Measurements from ENCODE around the gene TMEM131. TPM values are rescaled to one million over a fixed set of nuclear protein-coding genes. Genes with fewer than 3 reads are reported as not detected.
A peak's percentile ranks its signal among the peaks of the same experiment; 100 is the strongest.

TMEM131 gene
- total and polyA plus RNA-seq, 5 donors: 11.5 to 32.7 (median 28.8) TPM

- H3K9me3 ChIP-seq (ENCODE audit: control insufficient read depth, low read length): no peaks in the 10 kb centered on the region
- H3K4me1 ChIP-seq (ENCODE audit: control insufficient read depth, insufficient read depth, low read length): no peaks in the 10 kb centered on the region
- no peak overlapping the region for H3K27ac ChIP-seq (ENCODE audit: low read length)
- intact Hi-C loops (cut with DNase I): loop anchor here in 2 of 4 donors (10.0 kb wide), 2 partner anchors 194 to 386 kb away; no protein-coding TSS in a partner anchor
- no peak overlapping the region for H3K4me3 ChIP-seq (ENCODE audit: low read length)
- WGBS: 79% methylated on average over 1 of the region's 1 CpG
- no peak for ATAC-seq
- DNase-seq: no peak
- no peaks in the 10 kb centered on the region for H3K27me3 ChIP-seq (ENCODE audit: control insufficient read depth, insufficient read depth)
Observed at GRCh38 chr2:97998431-97999005, 2.8 kb upstream of the TMEM131 start.

- no peaks in the 10 kb centered on the region for H3K9me3 ChIP-seq (ENCODE audit: control insufficient read depth, low read length)
- DNase-seq (no peak), ATAC-seq (no peak)
- no peaks in the 10 kb centered on the region for H3K4me1 ChIP-seq (ENCODE audit: control insufficient read depth, insufficient read depth, low read length)
- intact Hi-C loops (cut with DNase I): loop anchor here in 2 of 4 donors (10.0 kb wide), 2 partner anchors 193 to 387 kb away; no protein-coding TSS in a partner anchor
- no peaks in the 10 kb centered on the region for H3K27me3 ChIP-seq (ENCODE audit: control insufficient read depth, insufficient read depth)
- no peak overlapping the region for H3K4me3 ChIP-seq (ENCODE audit: low read length)
- no peak overlapping the region for H3K27ac ChIP-seq (ENCODE audit: low read length)
- 85% methylated on average over 8 of the region's 8 CpGs for WGBS
Observed at GRCh38 chr2:97997784-97998392, 2.1 kb upstream of the TMEM131 start.

- peak in 2 of 3 donors; percentile 48 to 58 for DNase-seq
- intact Hi-C loops (cut with DNase I): loop anchor here in 2 of 4 donors (10.0 kb wide), 2 partner anchors 192 to 388 kb away; no protein-coding TSS in a partner anchor
Observed at GRCh38 chr2:97996679-97997078, 931 bp upstream of the TMEM131 start.

GRCh38 chr2:97995026-97995733, 568 bp downstream of the TMEM131 start:
- Histone ChIP-seq H3K4me3 (ENCODE audit: low read length) (peak overlapping the region; percentile 85), H3K4me1 (ENCODE audit: control insufficient read depth, insufficient read depth, low read length) (no peaks in the 10 kb centered on the region), H3K9me3 (ENCODE audit: control insufficient read depth, low read length) (no peaks in the 10 kb centered on the region), H3K27ac (ENCODE audit: low read length) (peak overlapping the region; percentile 82), H3K27me3 (ENCODE audit: control insufficient read depth, insufficient read depth) (no peaks in the 10 kb centered on the region)
- under 1% methylated on average over 80 of the region's 81 CpGs for WGBS
- ATAC-seq: peak; percentile 56 to 58
- DNase-seq: peak in 2 of 3 donors; percentile 77 to 80
- intact Hi-C loops (cut with DNase I): loop anchor here in 2 of 4 donors (10.0 kb wide), 2 partner anchors 190 to 390 kb away; no protein-coding TSS in a partner anchor

More at GRCh38 chr2:97996679-97997078, 931 bp upstream of the TMEM131 start:
- Histone ChIP-seq H3K27me3 (ENCODE audit: control insufficient read depth, insufficient read depth) (no peaks in the 10 kb centered on the region), H3K27ac (ENCODE audit: low read length) (no peak overlapping the region), H3K4me3 (ENCODE audit: low read length) (peak overlapping the region; percentile 85), H3K9me3 (ENCODE audit: control insufficient read depth, low read length) (no peaks in the 10 kb centered on the region), H3K4me1 (ENCODE audit: control insufficient read depth, insufficient read depth, low read length) (no peaks in the 10 kb centered on the region)
- no peak for ATAC-seq
- 89% methylated on average over 19 of the region's 19 CpGs for WGBS

GRCh38 chr2:97994476-97994875, 1.3 kb downstream of the TMEM131 start:
- H3K4me3 ChIP-seq (ENCODE audit: low read length): peak overlapping the region; percentile 85
- H3K27me3 ChIP-seq (ENCODE audit: control insufficient read depth, insufficient read depth): no peaks in the 10 kb centered on the region
- no peak overlapping the region for H3K27ac ChIP-seq (ENCODE audit: low read length)
- DNase-seq (no peak), ATAC-seq (no peak)
- intact Hi-C loops (cut with DNase I): loop anchor here in 2 of 4 donors (10.0 kb wide), 2 partner anchors 190 to 390 kb away; no protein-coding TSS in a partner anchor
- H3K9me3 ChIP-seq (ENCODE audit: control insufficient read depth, low read length): no peaks in the 10 kb centered on the region
- 7% methylated on average over 4 of the region's 4 CpGs for WGBS
- peaks cover 3% of the 10 kb centered on the region for H3K4me1 ChIP-seq (ENCODE audit: control insufficient read depth, insufficient read depth, low read length)

- Histone ChIP-seq H3K27ac (ENCODE audit: low read length) (no peak overlapping the region), H3K27me3 (ENCODE audit: control insufficient read depth, insufficient read depth) (no peaks in the 10 kb centered on the region), H3K9me3 (ENCODE audit: control insufficient read depth, low read length) (no peaks in the 10 kb centered on the region), H3K4me1 (ENCODE audit: control insufficient read depth, insufficient read depth, low read length) (peaks cover 3% of the 10 kb centered on the region), H3K4me3 (ENCODE audit: low read length) (peak overlapping the region; percentile 85)
- ATAC-seq: no peak
- no peak for DNase-seq
- intact Hi-C loops (cut with DNase I): loop anchor here in 2 of 4 donors (10.0 kb wide), 2 partner anchors 189 to 391 kb away; no protein-coding TSS in a partner anchor
- 56% methylated on average over 6 of the region's 6 CpGs for WGBS
Observed at GRCh38 chr2:97993926-97994325, 1.8 kb downstream of the TMEM131 start.

GRCh38 chr2:97992836-97993825, 2.6 kb downstream of the TMEM131 start:
- intact Hi-C loops (cut with DNase I): loop anchor here in 2 of 4 donors (10.0 kb wide), 2 partner anchors 188 to 392 kb away; no protein-coding TSS in a partner anchor
- H3K27ac ChIP-seq (ENCODE audit: low read length): no peak overlapping the region

GRCh38 chr2:97991081-97991856, 4.5 kb downstream of the TMEM131 start:
- Histone ChIP-seq H3K27me3 (ENCODE audit: control insufficient read depth, insufficient read depth) (no peaks in the 10 kb centered on the region), H3K4me1 (ENCODE audit: control insufficient read depth, insufficient read depth, low read length) (peaks cover 3% of the 10 kb centered on the region), H3K9me3 (ENCODE audit: control insufficient read depth, low read length) (no peaks in the 10 kb centered on the region), H3K27ac (ENCODE audit: low read length) (no peak overlapping the region), H3K4me3 (ENCODE audit: low read length) (no peak overlapping the region)
- intact Hi-C loops (cut with DNase I): loop anchor here in 2 of 4 donors (10.0 kb wide), 2 partner anchors 186 to 394 kb away; no protein-coding TSS in a partner anchor
- DNase-seq (no peak), ATAC-seq (no peak)
- WGBS: 90% methylated on average over 7 of the region's 7 CpGs

More at GRCh38 chr2:97992836-97993825, 2.6 kb downstream of the TMEM131 start:
- H3K4me3 ChIP-seq (ENCODE audit: low read length): no peak overlapping the region
- peaks cover 3% of the 10 kb centered on the region for H3K4me1 ChIP-seq (ENCODE audit: control insufficient read depth, insufficient read depth, low read length)
- no peaks in the 10 kb centered on the region for H3K9me3 ChIP-seq (ENCODE audit: control insufficient read depth, low read length)
- DNase-seq (no peak), ATAC-seq (no peak)
- H3K27me3 ChIP-seq (ENCODE audit: control insufficient read depth, insufficient read depth): no peaks in the 10 kb centered on the region
- WGBS: 71% methylated on average over 3 of the region's 3 CpGs

- intact Hi-C loops (cut with DNase I): no loop called here
- no peak for ATAC-seq
- WGBS: 93% methylated on average over 2 of the region's 2 CpGs
Observed at GRCh38 chr2:97988722-97989121, 7.0 kb downstream of the TMEM131 start.

More at GRCh38 chr2:97988722-97989121, 7.0 kb downstream of the TMEM131 start:
- Histone ChIP-seq H3K27ac (ENCODE audit: low read length) (no peak overlapping the region), H3K9me3 (ENCODE audit: control insufficient read depth, low read length) (no peaks in the 10 kb centered on the region), H3K4me1 (ENCODE audit: control insufficient read depth, insufficient read depth, low read length) (peaks cover 5% of the 10 kb centered on the region), H3K27me3 (ENCODE audit: control insufficient read depth, insufficient read depth) (no peaks in the 10 kb centered on the region), H3K4me3 (ENCODE audit: low read length) (no peak overlapping the region)
- no peak for DNase-seq
